ENCODE data around the gene CFAP157.

The CFAP157 gene

DNA sequence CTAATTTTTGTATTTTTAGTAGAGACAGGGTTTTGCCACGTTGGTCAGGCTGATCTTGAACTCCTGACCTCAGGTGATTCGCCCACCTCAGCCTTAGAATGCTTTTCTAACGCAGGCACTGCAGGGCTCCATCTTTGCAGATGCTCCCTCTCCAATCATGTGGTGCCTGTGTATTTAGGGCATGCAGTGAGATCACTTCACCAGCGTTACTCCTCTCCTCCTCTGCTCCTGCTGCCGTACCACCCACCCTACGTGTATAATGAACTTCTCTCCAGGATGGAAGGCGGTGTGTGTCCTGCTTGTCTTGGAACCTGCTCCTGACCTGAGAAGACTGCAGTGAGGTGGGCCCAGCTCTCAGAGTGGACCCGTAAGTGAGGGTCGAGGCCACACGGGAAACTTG, 13.6 kb upstream of the CFAP157 start:
- no peak for DNase-seq (ENCODE audit: low read depth, low spot score)

DNA sequence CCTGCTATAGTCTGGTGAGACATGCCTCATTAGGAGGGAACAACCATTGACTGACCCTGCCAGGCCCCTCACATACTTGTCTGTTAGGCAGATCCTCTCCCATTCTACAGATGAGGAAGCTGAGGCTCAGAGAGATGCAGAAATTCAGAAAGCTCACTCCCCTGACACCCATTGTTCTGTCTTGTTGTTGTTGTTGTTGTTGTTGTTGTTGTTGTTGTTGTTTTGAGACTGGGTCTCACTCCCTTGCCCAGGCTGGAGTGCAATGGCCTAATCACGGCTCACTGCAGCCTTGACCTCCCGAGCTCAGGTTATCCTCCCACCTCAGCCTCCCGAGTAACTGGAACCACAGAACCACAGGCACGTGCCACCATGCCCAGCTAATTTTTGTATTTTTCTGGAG, 13.1 kb upstream of the CFAP157 start:
- DNase-seq (ENCODE audit: low read depth, low spot score): no peak

DNA sequence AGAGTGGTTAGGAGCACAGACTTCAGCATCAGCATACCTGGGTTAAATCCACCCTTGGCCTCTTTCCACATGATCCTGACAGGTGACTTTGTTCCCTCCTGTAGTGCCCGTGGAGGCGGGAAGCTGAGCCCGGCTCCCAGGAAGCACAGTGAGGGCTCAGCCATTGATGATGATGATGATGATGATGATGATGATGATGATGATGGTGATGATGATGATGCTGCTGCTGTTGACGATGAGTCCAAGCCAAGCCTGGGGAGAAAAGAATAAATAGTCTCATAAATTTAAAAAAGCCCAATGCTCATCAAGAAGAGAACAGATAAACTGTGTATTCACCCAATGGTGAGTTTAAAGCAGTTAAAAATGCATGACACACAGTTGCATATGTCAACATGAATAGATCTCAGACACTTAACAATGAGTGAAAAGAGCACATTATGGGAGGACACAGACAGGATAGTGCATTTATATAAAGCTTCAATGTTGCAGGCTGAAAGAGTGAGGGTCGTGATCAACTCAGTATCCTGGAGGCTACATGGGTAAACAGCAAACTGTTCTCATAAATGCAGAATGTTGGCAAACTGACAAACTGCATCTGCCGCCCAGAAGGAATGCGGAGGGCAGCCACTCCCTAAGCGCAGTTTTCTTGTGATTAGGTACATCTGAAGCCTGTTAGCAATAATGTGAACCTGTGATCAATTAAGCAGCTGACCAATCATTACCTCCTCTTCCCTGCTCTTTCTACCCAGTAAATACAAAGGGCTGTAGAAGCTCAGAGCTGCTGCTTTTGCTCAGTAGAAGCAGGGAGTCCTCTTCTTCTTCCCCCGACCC, 11.7 kb upstream of the CFAP157 start:
- no peak for DNase-seq (ENCODE audit: low read depth, low spot score)

DNA sequence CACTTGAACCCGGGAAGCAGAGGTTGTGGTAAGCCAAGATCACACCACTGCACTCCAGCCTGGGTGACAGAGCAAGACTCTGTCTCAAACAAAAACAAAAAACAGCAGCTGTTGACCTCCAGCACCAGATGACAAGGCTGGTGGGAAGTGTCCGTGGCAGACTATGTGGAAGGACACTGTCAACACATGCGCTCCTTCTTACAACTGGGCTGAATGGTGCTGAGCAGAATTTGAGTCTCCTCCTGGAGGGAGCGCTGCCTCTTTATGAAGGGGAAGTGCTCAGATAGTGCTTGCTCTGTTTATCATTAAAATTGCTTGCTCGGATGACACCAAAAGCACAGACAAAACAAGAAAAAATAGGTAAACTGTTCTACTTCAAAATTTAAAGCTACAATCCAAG, 9.2 kb upstream of the CFAP157 start:
- DNase-seq (ENCODE audit: low read depth, low spot score): no peak

DNA sequence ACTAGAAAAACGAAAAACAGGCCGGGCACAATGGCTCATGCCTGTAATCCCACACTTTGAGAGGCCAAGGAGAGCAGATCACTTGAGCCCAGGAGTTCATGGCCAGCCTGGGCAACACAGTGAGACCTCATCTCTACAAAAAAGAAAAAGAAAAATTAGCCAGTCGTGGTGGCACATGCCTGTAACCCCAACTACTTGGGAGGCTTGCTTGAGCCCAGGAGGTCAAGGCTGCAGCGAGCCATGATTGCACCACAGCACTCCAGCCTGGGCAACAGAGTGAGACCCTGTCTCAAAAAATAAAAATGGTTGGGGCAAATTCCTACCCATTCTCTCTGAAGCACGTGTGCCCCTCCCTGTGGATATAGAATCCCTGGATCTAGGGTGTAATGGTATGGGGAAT, 8.4 kb upstream of the CFAP157 start:
- no peak for DNase-seq (ENCODE audit: low read depth, low spot score)

DNA sequence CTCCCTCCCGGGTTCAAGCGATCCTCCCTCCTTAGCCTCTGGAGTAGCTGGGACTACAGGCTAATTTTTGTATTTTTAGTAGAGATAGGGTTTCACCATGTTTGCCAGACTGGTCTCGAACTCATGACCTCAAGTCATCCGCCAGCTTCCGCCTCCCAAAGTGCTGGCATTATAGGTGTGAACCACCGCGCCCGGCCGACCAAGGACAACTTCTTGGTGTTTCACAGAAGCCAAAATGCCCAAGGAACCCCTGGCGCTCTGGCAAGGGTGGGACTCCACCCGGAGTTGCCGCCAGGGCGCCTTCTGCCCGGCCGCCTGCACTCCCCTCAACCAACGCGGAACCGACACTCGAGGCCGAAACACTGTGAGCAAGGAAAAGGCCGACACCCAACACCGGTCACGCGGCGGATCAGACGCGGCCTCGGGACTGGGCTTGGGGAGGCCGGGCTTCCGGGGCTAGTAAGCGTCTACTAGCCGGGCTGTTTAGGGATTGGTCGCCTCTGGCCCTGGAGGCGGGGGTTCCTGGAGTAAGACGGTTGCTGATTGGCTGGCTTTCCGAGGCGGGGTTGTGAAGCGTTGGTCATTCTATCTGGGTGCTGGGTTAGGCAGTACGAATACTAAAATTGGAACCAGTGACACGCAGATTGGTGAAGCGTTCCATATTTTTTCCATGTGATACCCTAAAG, 7.7 kb upstream of the CFAP157 start:
- DNase-seq (ENCODE audit: low read depth, low spot score): peak; percentile 96

DNA sequence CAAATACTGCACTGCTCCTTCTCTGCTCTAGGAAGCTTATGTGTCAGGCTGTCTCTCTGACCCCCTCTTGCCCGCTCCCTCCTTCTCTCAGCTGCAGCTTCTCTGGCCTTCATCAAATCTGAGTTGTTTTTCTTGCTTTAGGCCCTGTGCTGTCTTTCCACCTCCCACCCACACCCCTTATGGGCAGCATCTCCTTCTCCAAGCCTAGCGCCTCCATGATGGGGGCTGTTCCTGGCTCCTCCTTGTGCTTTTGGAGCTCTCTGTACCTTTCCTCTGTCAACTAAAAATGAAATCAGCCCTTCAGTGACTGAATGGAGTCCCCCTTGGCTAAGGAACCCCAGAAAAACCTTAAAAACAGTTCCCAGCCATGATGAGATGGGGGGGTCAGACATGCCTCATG, 6.6 kb upstream of the CFAP157 start:
- no peak for DNase-seq (ENCODE audit: low read depth, low spot score)

DNA sequence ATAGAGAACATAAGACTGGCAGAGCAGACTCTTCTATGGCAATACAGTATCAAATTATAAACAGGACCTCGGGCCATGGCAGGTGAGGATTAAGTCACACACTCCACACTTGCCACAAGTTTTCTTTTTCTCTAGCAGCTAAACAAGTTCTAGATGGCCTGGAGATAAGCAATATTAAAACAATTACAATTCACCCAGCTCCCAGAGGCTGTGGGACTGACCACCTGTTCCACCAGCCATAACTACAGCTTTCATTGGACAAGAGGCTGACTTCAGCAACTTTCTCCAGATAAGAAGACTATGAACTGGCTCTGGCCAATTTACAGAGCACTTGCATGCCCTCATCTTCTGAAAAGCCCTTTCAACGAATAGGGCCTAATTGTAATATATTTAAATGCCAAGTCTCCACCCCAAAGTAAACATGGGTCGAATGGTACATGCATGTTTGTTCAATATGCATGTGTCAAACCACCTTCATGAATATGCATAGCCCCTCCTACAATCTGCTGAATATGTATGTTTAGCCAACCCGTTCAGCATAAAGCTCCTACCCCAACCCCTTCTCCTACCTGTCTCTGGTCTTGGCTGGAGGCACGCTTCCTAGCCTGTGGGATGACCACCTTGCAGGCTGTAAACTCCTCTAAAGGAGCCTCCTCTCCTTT, 6.1 kb upstream of the CFAP157 start:
- no peak for DNase-seq (ENCODE audit: low read depth, low spot score)

DNA sequence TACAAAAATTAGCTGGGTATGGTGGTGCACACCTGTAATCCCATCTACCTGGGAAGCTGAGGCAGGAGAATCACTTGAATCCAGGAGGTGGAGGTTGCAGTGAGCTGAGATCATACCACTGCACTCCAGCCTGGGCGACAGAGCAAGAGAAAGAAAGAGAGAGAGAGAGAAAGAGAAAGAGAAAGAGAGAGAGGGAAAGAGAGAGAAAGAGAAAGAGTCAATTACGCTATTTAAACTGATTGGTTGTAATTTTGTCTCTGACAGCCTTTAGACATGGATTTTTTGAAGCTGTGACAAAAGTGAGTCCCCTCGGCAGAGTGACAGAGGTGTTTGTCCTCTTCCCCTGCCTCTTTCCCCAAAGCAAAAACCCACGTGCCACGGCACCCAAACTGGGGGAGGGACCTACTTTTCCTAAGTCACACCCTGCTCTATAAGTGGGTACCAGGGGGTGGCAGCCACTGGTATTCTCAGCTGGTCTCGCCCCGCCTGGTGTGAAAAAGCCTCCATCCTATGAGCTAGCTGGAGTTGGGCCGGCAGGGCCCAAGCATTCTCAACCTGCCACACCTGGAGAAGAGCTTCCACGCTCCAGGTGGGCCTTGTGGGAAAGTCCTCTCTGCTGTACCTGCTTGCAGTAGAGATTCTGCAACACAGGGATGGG, 3.4 kb upstream of the CFAP157 start:
- DNase-seq (ENCODE audit: low read depth, low spot score): no peak

DNA sequence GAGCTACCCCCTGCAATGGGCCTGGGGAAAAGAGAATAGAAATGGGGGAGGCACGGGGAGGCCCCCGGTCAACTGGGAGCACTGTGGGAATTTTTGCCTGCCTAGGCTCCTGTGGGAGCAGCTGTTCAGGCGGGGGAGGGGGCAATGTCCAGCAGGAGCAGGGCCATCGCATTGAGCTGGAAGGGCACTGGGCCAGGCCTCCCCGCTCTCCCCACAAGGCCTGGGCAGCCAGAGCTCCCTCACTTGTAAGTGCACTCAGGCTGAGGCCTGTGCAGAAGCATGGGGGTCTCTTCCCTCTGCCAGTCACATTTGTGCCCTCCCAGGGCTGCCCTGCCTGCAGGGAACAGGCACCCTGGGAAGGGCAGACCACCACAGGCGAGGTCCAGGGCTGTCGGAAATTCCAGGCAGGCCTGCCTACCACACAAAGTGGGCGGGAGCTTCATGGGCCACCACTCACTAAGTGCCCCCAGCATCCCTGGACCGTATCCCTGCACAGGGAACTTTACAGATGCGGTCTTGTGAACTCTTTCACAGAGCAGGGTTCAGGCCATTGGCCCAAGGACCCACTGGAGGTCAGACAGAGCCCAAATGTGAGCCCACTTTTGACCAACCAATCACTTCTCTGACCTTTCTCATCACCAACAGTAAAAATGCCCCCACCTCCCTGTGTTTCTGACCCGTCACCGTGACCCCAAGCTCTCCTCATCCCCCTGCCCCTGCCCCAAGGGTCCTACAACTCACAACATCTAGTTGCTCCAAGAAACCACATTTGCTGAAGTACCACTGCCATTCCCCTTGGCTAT, 1.0 kb upstream of the CFAP157 start:
- DNase-seq (ENCODE audit: low read depth, low spot score): no peak

DNA sequence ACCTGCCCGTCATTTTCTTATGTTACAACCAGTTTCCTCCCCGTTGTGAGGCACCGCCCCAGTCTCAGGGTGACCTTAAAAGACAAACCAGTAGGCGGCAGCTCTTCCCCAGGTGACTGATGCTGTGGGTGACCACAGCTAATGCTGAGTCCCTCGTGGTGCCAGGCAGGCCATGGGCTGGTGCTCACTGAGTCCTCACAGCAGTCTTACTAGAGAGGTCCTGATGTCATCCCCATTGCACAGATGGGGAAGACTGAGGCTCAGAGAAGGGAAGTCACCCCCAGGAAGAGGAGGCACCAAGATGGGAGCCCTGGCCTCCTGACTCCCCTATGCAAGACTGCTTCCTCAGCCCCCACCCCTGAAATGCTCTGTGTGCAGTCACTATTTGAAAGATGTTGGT, 978 bp downstream of the CFAP157 start:
- DNase-seq (ENCODE audit: low read depth, low spot score): no peak

DNA sequence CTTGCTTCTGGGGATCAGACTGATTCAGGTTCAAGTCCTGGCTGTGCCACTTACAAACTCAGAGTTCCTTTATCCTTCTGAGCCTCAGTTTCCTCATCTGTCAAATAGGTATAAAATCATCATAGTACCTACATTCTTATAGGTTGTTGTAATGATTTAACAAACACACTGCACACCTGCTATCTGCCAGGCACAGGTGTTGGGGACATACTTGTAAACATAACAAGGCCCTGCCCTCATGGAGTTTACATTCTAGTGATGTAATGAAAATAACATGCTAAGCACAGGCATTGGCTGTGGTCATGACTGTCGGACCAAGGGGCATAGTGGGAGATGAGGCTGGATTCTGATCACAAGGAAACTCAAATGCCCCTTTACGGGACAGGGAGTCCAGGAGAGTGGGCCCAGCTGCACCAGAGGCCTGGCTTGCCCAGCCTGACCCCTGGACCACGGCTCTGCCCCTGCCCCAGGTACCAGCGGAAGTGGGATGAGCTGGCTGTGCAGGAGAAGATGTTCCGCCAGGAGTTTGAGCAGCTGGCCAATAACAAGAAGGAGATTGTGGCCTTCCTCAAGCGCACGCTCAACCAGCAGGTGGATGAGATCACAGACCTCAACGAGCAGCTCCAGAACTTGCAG, 2.3 kb downstream of the CFAP157 start:
- no peak for DNase-seq (ENCODE audit: low read depth, low spot score)

DNA sequence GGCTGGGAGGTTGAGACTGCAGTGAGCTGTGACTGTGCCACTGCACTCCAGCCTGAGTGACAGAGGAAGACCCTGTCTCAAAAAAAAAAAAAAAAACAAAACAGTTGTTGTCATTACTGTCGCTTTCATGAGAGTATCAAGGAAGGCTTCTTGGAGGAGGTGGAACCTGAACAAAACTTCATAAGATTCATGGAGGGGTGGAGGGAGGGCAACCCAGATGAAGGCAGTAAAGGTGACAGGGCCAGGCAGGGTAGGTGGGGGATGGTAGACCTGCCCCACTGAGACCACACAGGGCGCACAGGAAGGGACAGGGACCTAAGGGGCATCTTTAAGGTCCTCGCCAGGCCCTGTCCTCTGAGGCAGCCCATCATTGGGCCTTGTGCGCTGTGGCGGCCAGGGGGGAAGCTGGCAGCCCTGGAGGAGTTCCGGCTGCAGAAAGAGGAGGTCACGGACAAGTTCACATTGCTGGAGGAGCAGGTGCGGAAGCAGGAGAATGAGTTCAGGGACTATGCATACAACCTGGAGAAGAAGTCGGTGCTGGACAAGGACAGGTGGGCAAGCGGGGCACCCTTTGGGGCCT, 3.5 kb downstream of the CFAP157 start:
- no peak for DNase-seq (ENCODE audit: low read depth, low spot score)

DNA sequence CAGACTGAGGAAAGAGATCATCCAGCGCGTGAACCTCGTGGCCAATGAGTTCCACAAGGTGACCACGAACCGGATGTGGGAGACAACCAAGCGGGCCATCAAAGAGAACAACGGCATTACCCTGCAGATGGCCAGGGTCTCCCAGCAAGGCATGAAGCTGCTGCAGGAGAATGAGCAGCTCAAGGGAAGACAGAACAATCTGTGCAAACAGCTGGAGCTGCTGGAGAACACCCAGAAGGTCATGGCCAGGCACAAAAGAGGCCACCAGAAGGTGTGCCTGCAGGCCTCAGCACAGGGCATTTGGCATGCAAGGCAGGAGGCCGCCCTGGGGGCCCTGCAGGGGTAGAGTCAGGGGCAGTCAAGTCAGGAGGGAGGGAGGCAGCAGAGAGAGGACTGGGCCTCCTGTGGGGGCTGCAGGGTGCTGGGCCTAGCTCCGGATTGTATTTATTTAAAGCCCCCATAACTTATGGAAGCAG, 4.5 kb downstream of the CFAP157 start:
- DNase-seq (ENCODE audit: low read depth, low spot score): no peak

DNA sequence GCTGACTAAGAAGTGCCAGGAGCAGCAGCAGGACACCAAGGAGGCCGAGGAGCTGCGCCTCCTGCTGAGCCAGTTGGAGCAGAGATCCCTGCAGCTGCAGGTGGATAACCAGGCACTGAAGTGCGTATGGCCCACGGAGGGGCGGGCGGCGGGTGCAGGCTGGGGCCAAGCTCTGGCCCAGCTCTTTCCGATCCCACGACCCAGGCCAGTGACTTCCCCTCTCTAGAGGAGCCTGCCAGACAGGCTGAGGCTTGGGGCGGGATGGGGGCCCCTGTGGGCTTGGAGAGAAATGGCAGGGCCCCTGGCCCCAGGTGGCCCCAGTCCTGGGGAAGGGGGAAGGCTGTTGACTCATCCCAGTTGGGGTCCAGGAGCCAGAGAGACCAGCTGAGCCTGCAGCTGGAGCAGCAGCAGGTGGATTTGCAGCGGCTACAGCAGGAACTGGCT, 5.1 kb downstream of the CFAP157 start:
- DNase-seq (ENCODE audit: low read depth, low spot score): no peak

DNA sequence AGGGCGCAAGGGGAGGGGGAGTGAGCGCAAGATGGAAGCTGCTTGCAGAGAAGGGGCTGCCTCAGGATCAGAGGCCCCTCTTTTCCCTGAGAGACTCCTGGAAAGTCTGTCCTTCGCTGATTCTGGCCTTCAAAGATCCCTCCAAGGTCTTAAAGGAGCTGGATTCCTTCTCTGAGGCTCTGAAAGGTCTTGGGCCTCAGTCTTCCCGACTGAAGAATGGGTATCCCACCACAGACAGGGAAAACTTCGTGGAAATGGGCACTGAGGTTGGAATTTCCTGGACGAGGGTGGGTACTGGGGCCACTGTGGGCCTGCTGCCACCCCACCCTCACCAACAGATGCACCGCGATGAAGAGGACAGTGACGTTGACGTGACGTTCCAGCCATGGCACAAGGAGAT, 5.6 kb downstream of the CFAP157 start:
- DNase-seq (ENCODE audit: low read depth, low spot score): no peak

DNA sequence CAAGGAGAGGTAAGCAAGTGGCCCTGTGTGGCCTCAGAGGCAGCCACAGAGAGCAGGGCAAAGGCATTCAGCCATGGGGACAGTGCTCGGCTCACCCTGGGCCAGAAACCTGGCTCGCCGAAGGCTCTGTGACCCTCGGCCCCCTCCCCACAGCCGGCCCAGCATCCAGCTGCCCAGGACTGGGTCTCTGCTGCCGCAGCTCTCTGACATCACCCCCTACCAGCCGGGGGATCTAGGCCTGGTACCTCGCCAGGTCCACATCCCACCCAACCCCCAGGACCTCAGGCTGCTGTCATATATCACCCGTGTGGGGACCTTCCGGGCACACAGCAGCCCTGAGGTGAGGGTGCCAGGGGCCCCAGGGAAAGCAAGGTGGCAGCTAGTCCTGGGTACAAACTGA, 6.1 kb downstream of the CFAP157 start:
- no peak for DNase-seq (ENCODE audit: low read depth, low spot score)

DNA sequence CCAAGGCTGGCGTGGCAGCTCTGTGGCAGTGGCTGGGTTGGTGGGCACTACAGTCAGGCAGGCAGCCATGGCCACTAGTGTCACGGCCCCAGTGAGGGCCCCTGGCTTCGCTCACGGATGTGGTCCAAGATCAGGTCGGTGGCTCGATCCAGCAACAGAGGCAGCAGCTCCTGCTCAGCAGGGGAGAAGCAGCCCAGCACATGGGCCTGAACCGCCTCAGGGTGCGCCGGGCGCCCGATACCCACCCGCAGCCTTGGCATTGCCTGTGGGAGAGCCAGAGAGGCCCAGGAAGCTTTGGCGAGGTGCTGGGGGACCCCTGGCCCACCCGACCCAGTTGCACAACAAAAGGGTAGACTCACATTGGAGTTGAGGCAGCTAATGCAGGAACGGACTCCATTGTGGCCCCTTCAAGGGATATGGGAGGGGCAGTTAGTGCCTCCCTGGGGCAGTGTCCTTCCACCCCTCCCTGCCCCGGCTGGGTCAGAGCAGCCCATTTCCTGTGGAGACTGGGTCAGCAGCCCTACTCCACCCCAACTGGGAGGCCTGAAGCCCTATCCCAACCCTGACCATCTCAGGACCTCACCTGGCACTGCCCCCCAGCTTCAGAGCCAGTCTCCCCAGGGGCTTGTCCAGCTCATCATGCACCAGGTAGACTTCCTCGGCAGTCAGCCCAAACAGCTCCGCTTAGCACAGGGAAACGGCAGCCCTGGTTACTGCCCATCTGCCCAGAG, 7.4 kb downstream of the CFAP157 start:
- no peak for DNase-seq (ENCODE audit: low read depth, low spot score)

DNA sequence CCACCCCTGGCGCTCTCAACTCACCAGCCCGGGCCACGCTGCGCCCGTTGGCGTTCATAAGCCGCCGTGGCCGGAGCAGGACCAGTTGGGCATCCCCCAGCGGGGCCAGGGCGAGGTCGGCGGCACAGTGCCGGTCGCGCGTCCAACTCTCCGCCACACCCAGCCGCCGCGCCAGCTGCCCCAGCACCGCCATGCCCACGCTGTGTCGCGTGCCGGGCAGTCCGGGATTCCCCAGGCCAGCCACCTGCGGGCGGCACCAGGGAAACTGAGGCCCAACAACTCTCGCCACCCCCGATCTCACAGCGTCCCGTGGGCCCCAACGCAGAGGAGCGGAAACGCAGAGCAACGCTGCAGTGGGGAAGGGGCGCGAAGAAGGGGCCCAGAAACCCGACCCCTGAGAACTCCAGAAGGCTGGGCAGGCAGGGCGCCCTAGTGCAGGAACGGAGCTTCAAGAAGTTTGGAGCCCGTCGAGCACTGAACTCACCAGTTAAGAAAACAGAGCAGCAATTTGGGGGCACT, 8.2 kb downstream of the CFAP157 start:
- no peak for DNase-seq (ENCODE audit: low read depth, low spot score)
